ENCODE measurements around the gene TDRD6. TPM values are rescaled to one million over a fixed set of nuclear protein-coding genes. Genes with fewer than 3 reads are reported as not detected.

The TDRD6 gene
- total RNA-seq, 1 donor from 2014 or later: 0.52 TPM

Other genes with a start within 250 kb of the TDRD6 start
- gene RCAN2, start 196.4 kb upstream of the TDRD6 start, total RNA-seq: 1.6 TPM
- gene CYP39A1, start 35.1 kb upstream of the TDRD6 start, total RNA-seq: 6.3 TPM
- gene SLC25A27, start 34.9 kb upstream of the TDRD6 start, total RNA-seq: 8.9 TPM
- gene PLA2G7, start 47.5 kb downstream of the TDRD6 start, total RNA-seq: 1.6 TPM
- not detected for gene ANKRD66, start 59.0 kb downstream of the TDRD6 start, total RNA-seq
- gene MEP1A, start 105.5 kb downstream of the TDRD6 start, total RNA-seq: not detected
- gene ADGRF5, start 234.1 kb downstream of the TDRD6 start, total RNA-seq: 26.1 TPM